H1 (cell line): ENCODE data around the gene ITIH1. TPM values are rescaled to one million over a fixed set of nuclear protein-coding genes. Genes with fewer than 3 reads are reported as not detected.

Experiments
- CTCF ChIA-PET: fragments of 300-600 bp; sonication (Branson Sonifier 250); formaldehyde crosslinking; loops from one replicate; lab custom pipeline; 2021; ENCODE audit not compliant: partially characterized antibody; lab: Charles Lee
- POLR2A ChIA-PET: fragments of 300-600 bp; sonication (Branson Sonifier 250); formaldehyde crosslinking; loops from one replicate; lab custom pipeline; 2021; ENCODE audit warnings: inconsistent platforms; ENCODE audit not compliant: partially characterized antibody; lab: Charles Lee
- DNase-seq, 2 experiments: peaks; one replicate each; pipeline versions ENCODE4 v3.0.0 to v3.0.0-alpha.2; 2010 to 2022; ENCODE audit warnings: low spot score in 2 of 2, low read depth in 1 of 2, mixed read lengths in 1 of 2
- FAIRE-seq: peaks from 2 replicates; lab custom pipeline; 2011; peaks lifted over from hg19 to GRCh38; lab: Jason Lieb, UNC
- H2AFZ ChIP-seq: 2 replicates; pipeline ENCODE4 v1.8.1; 2012; ENCODE audit warnings: low read length, inconsistent platforms
- H2AK5ac ChIP-seq: 2 replicates; pipeline ENCODE4 v1.6.1; 2013; ENCODE audit warnings: low read depth, low read length
- H2BK120ac ChIP-seq: replicated peaks from 2 replicates; pipeline ENCODE3; 2013; ENCODE audit warnings: low read depth, low read length, inconsistent platforms
- H2BK12ac ChIP-seq: 2 replicates; pipeline ENCODE4 v1.6.1; 2013; ENCODE audit warnings: low read depth, low read length
- H2BK15ac ChIP-seq: 2 replicates; pipeline ENCODE4 v1.6.1; 2013; ENCODE audit warnings: low read length
- H2BK20ac ChIP-seq: 2 replicates; pipeline ENCODE4 v1.6.1; 2013; ENCODE audit warnings: low read length
- H2BK5ac ChIP-seq: 2 replicates; pipeline ENCODE4 v1.6.1; 2013; ENCODE audit warnings: low read depth, low read length
- H3K14ac ChIP-seq: 2 replicates; pipeline ENCODE4 v1.6.1; 2013; ENCODE audit warnings: inconsistent platforms; ENCODE audit not compliant: insufficient read length
- H3K18ac ChIP-seq: 2 replicates; pipeline ENCODE4 v1.6.1; 2013; ENCODE audit warnings: low read length; ENCODE audit errors: extremely low read depth
- H3K23ac ChIP-seq: 2 replicates; pipeline ENCODE4 v1.6.1; 2013; ENCODE audit warnings: inconsistent platforms; ENCODE audit not compliant: insufficient read length
- H3K23me2 ChIP-seq: 2 replicates; pipeline ENCODE4 v1.6.1; 2013; ENCODE audit warnings: low read depth, low read length
- H3K27ac ChIP-seq: 2 replicates; pipeline ENCODE4 v1.6.1; 2011; ENCODE audit warnings: low read depth, low read length, inconsistent platforms
- H3K27me3 ChIP-seq, 4 experiments: replicated peaks in 1 of 4; 1 replicate in 1 of 4; 2 replicates in 3 of 4; pipeline versions ENCODE4 v1.6.1 to v1.8.1; 2011 to 2013; ENCODE audit warnings: low read length in 3 of 4, mild to moderate bottlenecking in 3 of 4, inconsistent platforms in 2 of 4, mixed read lengths in 2 of 4, moderate library complexity in 1 of 4; ENCODE audit not compliant: control insufficient read depth in 3 of 4, insufficient read depth in 3 of 4; ENCODE audit errors: extremely low read depth in 1 of 4
- H3K36me3 ChIP-seq, 4 experiments: 2 replicates each; pipeline versions ENCODE4 v1.6.1 to v1.8.1; 2011 to 2013; ENCODE audit warnings: mild to moderate bottlenecking in 4 of 4, low read length in 3 of 4, moderate library complexity in 2 of 4, control low read depth in 1 of 4, inconsistent platforms in 1 of 4; ENCODE audit not compliant: insufficient read depth in 4 of 4, control insufficient read depth in 2 of 4
- H3K4ac ChIP-seq: replicated peaks from 2 replicates; pipeline ENCODE3; 2013; ENCODE audit warnings: low read length, low read depth, mixed read lengths, inconsistent platforms; ENCODE audit not compliant: insufficient read length
- H3K4me1 ChIP-seq, 4 experiments: replicated peaks in 1 of 4; 1 replicate in 1 of 4; 2 replicates in 3 of 4; pipeline versions ENCODE4 v1.6.1 to v1.8.1; 2011 to 2013; ENCODE audit warnings: low read length in 3 of 4, inconsistent platforms in 2 of 4, mixed read lengths in 1 of 4; ENCODE audit not compliant: insufficient read depth in 4 of 4, control insufficient read depth in 3 of 4
- H3K4me2 ChIP-seq, 2 experiments: 2 replicates each; pipeline versions ENCODE4 v1.6.1 to v1.8.1; 2011 to 2013; ENCODE audit warnings: low read depth in 2 of 2, low read length in 2 of 2, control low read depth in 1 of 2, inconsistent platforms in 1 of 2, mild to moderate bottlenecking in 1 of 2; ENCODE audit not compliant: insufficient read depth in 1 of 2
- H3K4me3 ChIP-seq, 4 experiments: fragments of 200-600, 300-600 bp in 1 of 4; sonication (generic), shearing (Covaris generic), sonication (Bioruptor Twin) in 1 of 4; 2 replicates each; pipeline versions ENCODE4 v1.5.1 to v1.8.1; 2011 to 2016; ENCODE audit warnings: low read length in 4 of 4, low read depth in 3 of 4, control low read depth in 2 of 4, inconsistent platforms in 2 of 4, mild to moderate bottlenecking in 2 of 4, mixed read lengths in 1 of 4, moderate library complexity in 1 of 4; ENCODE audit not compliant: insufficient read depth in 2 of 4; ENCODE audit errors: extremely low read depth in 1 of 4
- H3K56ac ChIP-seq: replicated peaks from 2 replicates; pipeline ENCODE3; 2013; ENCODE audit warnings: low read depth, mild to moderate bottlenecking, mixed read lengths, low read length, inconsistent platforms; ENCODE audit not compliant: insufficient read length
- H3K79me1 ChIP-seq: 2 replicates; pipeline ENCODE4 v1.6.1; 2013; ENCODE audit warnings: low read depth, low read length, control low read depth
- H3K79me2 ChIP-seq, 2 experiments: 2 replicates each; pipeline versions ENCODE4 v1.6.1 to v1.8.1; 2012 to 2013; ENCODE audit warnings: low read length in 2 of 2, mild to moderate bottlenecking in 2 of 2, inconsistent platforms in 1 of 2; ENCODE audit not compliant: insufficient read depth in 2 of 2, control insufficient read depth in 1 of 2
- H3K9ac ChIP-seq, 4 experiments: replicated peaks in 1 of 4; 1 replicate in 1 of 4; 2 replicates in 3 of 4; pipeline versions ENCODE4 v1.6.1 to v1.8.1; 2011 to 2013; ENCODE audit warnings: low read depth in 3 of 4, low read length in 3 of 4, control low read depth in 2 of 4, mild to moderate bottlenecking in 2 of 4, moderate library complexity in 2 of 4, inconsistent platforms in 1 of 4; ENCODE audit errors: extremely low read depth in 1 of 4
- H3K9me3 ChIP-seq, 2 experiments: 2 replicates each; pipeline versions ENCODE4 v1.6.1 to v1.8.1; 2012 to 2013; ENCODE audit warnings: mild to moderate bottlenecking in 2 of 2, moderate library complexity in 2 of 2, control low read depth in 1 of 2, inconsistent platforms in 1 of 2, low read depth in 1 of 2, low read length in 1 of 2, mixed read lengths in 1 of 2; ENCODE audit not compliant: insufficient read depth in 2 of 2
- H4K20me1 ChIP-seq, 2 experiments: replicated peaks in 1 of 2; 2 replicates each; pipeline versions ENCODE3 to v1.8.1; 2011 to 2013; ENCODE audit warnings: inconsistent platforms in 2 of 2, low read length in 2 of 2, mild to moderate bottlenecking in 1 of 2; ENCODE audit not compliant: insufficient read depth in 2 of 2, control insufficient read depth in 1 of 2
- H4K5ac ChIP-seq: 2 replicates; pipeline ENCODE4 v1.6.1; 2013; ENCODE audit warnings: low read length, low read depth, mixed read lengths, inconsistent platforms; ENCODE audit not compliant: insufficient read length
- H4K8ac ChIP-seq: 2 replicates; pipeline ENCODE4 v1.8.0; 2013; ENCODE audit warnings: mild to moderate bottlenecking, moderate library complexity, low read length, inconsistent platforms; ENCODE audit not compliant: insufficient read depth; ENCODE audit errors: extremely low read depth
- H4K91ac ChIP-seq: replicated peaks from 2 replicates; pipeline ENCODE3; 2013; ENCODE audit warnings: low read length, mixed read lengths, inconsistent platforms; ENCODE audit not compliant: insufficient read length
- HDAC2 ChIP-seq, 2 experiments: fragments of 300-600 bp in 1 of 2; sonication (generic) in 1 of 2; IDR thresholded peaks; 2 replicates each; pipeline ENCODE4 v1.6.1; 2011 to 2012; ENCODE audit warnings: low read depth in 2 of 2, low read length in 2 of 2, mild to moderate bottlenecking in 2 of 2, moderate library complexity in 2 of 2, borderline replicate concordance in 1 of 2, inconsistent platforms in 1 of 2
- KDM4A ChIP-seq: IDR thresholded peaks from one replicate; pipeline ENCODE4 v1.7.1; 2012; ENCODE audit warnings: low read depth, mild to moderate bottlenecking, moderate library complexity, low read length, inconsistent platforms; ENCODE audit not compliant: severe bottlenecking
- POU5F1 ChIP-seq: IDR thresholded peaks from 2 replicates; pipeline ENCODE4 v1.6.1; 2011; ENCODE audit warnings: low read depth, mild to moderate bottlenecking, low read length, moderate library complexity
- RFX5 ChIP-seq: IDR thresholded peaks from 2 replicates; pipeline ENCODE4 v1.6.1; 2011; ENCODE audit warnings: low read depth, low read length, improper control_type of control experiment, borderline replicate concordance
- SIN3A ChIP-seq, 2 experiments: IDR thresholded peaks in 1 of 2; conservative IDR thresholded peaks in 1 of 2; 2 replicates each; pipeline ENCODE4 v1.6.1; 2011 to 2012; ENCODE audit warnings: low read length in 2 of 2, improper control_type of control experiment in 1 of 2, low read depth in 1 of 2, mild to moderate bottlenecking in 1 of 2
- TAF7 ChIP-seq: optimal IDR thresholded peaks from 2 replicates; pipeline ENCODE3; 2011; ENCODE audit warnings: low read depth, mild to moderate bottlenecking, inconsistent platforms, low read length, moderate library complexity, borderline replicate concordance
- WGBS, 2 experiments: shearing (Covaris generic) in 1 of 2; methylation state at CpG; one replicate each; pipeline versions ENCODE4 v1.1.6 to v1.1.7; 2013 to 2015; ENCODE audit warnings: low lambda C conversion rate in 2 of 2, mixed read lengths in 2 of 2, inconsistent platforms in 1 of 2, low coverage in 1 of 2, missing lambda C conversion rate in 1 of 2; ENCODE audit not compliant: insufficient replicate concordance in 2 of 2, insufficient coverage in 1 of 2, insufficient read length in 1 of 2; ENCODE audit errors: extremely low coverage in 1 of 2, missing lambda C conversion rate in 1 of 2; 5-methylcytosine and 5-hydroxymethylcytosine counted together
- polyA plus RNA-seq, 7 experiments: library from polyadenylated mRNA; depleted of rRNA in 3 of 7; stranded (reverse) in 5 of 7; unstranded in 2 of 7; fragments of >200 nt in 5 of 7; fragments of 200-250 nt in 2 of 7; gene quantifications; 1 replicate in 5 of 7; 2 replicates in 1 of 7; 4 replicates in 1 of 7; pipeline versions ENCODE4 v1.2.1 to v1.2.3, GENCODE V29; 2011 to 2013; ENCODE audit warnings: missing spikeins in 2 of 7, mixed read lengths in 2 of 7
- total RNA-seq: library from RNA; stranded (reverse); fragmentation: NEBNext Ultra II Directional; extraction: Animal tissue kit (Norgen Biotek cat#: 25700); gene quantifications from 2 replicates; pipeline ENCODE4 v1.2.1, GENCODE V29; 2021

The ITIH1 gene
- total and polyA plus RNA-seq, 2 of the 8 experiments (the other 6 are each of a cell fraction or from before 2014, with no cell fraction given), result not detected

GRCh38 chr3:52756141-52756540, 21.3 kb upstream of the ITIH1 start:
- TF ChIP-seq POU5F1, result no peak
- TF ChIP-seq SIN3A (conservative IDR thresholded peaks at IDR 0.05 in 1 of 2, IDR thresholded peaks at IDR 0.05 in 1 of 2; ENCODE audit: low read depth in 1 of 2, low read length in 2 of 2), result no peak
- TF ChIP-seq KDM4A, result no peak
- no peak for TF ChIP-seq TAF7
- no peak for TF ChIP-seq RFX5
- TF ChIP-seq HDAC2 (IDR thresholded peaks at IDR 0.05; ENCODE audit: borderline replicate concordance in 1 of 2, low read depth in 2 of 2, low read length in 2 of 2), result no peak
- H3K27ac ChIP-seq, result no peak overlapping the region
- no peaks in the 10 kb centered on the region for H3K9me3 ChIP-seq
- ChIA-PET POLR2A (no interaction called here), CTCF (no interaction called here)
- no peak overlapping the region for H3K4me3 ChIP-seq
- FAIRE-seq, result no peak
- H3K4me1 ChIP-seq, result no peaks in the 10 kb centered on the region
- 100% methylated on average over 1 of the region's 1 CpG; no CpG with 5 or more reads in 1 of the 2 experiments for WGBS, 2 experiments
- no peak overlapping the region for H2BK120ac ChIP-seq
- H3K23me2 ChIP-seq, result no peaks in the 10 kb centered on the region
- H3K9ac ChIP-seq, result no peak overlapping the region
- no peak overlapping the region for H2BK5ac ChIP-seq
- H2BK15ac ChIP-seq, result no peak overlapping the region
- H4K20me1 ChIP-seq, result peaks cover 0 to 2% of the 10 kb centered on the region in 2 experiments
- H3K56ac ChIP-seq, result no peak overlapping the region
- H2BK12ac ChIP-seq, result no peak overlapping the region
- H4K91ac ChIP-seq, result no peak overlapping the region
- no peak overlapping the region for H3K14ac ChIP-seq
- no peak overlapping the region for H3K18ac ChIP-seq
- no peak overlapping the region for H2AFZ ChIP-seq
- H2AK5ac ChIP-seq, result no peak overlapping the region
- H4K5ac ChIP-seq, result no peak overlapping the region
- no peaks in the 10 kb centered on the region for H3K79me2 ChIP-seq
- H3K4me2 ChIP-seq, result no peak overlapping the region
- no peaks in the 10 kb centered on the region; the same call in 1 of the 2 replicates for H3K79me1 ChIP-seq
- H3K27me3 ChIP-seq, result no peaks in the 10 kb centered on the region
- DNase-seq, result no peak
- peaks cover 9 to 48% (median 19%) of the 10 kb centered on the region in 4 experiments for H3K36me3 ChIP-seq
- H2BK20ac ChIP-seq, result no peak overlapping the region
- H3K4ac ChIP-seq, result no peak overlapping the region
- no peak overlapping the region for H4K8ac ChIP-seq
- no peak overlapping the region for H3K23ac ChIP-seq
